H1 (cell line): ENCODE results near the gene CDK5RAP2. TPM values are rescaled to one million over a fixed set of nuclear protein-coding genes. Genes with fewer than 3 reads are reported as not detected.

Experiments
- CTCF ChIA-PET: fragments of 300-600 bp; sonication (Branson Sonifier 250); formaldehyde crosslinking; loops from one replicate; lab custom pipeline; 2021; ENCODE audit not compliant: partially characterized antibody; lab: Charles Lee
- POLR2A ChIA-PET: fragments of 300-600 bp; sonication (Branson Sonifier 250); formaldehyde crosslinking; loops from one replicate; lab custom pipeline; 2021; ENCODE audit warnings: inconsistent platforms; ENCODE audit not compliant: partially characterized antibody; lab: Charles Lee
- DNase-seq, 2 experiments: peaks; one replicate each; pipeline versions ENCODE4 v3.0.0 to v3.0.0-alpha.2; 2010 to 2022; ENCODE audit warnings: low spot score in 2 of 2, low read depth in 1 of 2, mixed read lengths in 1 of 2
- FAIRE-seq: peaks from 2 replicates; lab custom pipeline; 2011; peaks lifted over from hg19 to GRCh38; lab: Jason Lieb, UNC
- H2AFZ ChIP-seq: 2 replicates; pipeline ENCODE4 v1.8.1; 2012; ENCODE audit warnings: low read length, inconsistent platforms
- H2AK5ac ChIP-seq: 2 replicates; pipeline ENCODE4 v1.6.1; 2013; ENCODE audit warnings: low read depth, low read length
- H2BK120ac ChIP-seq: replicated peaks from 2 replicates; pipeline ENCODE3; 2013; ENCODE audit warnings: low read depth, low read length, inconsistent platforms
- H2BK12ac ChIP-seq: 2 replicates; pipeline ENCODE4 v1.6.1; 2013; ENCODE audit warnings: low read depth, low read length
- H2BK15ac ChIP-seq: 2 replicates; pipeline ENCODE4 v1.6.1; 2013; ENCODE audit warnings: low read length
- H2BK20ac ChIP-seq: 2 replicates; pipeline ENCODE4 v1.6.1; 2013; ENCODE audit warnings: low read length
- H2BK5ac ChIP-seq: 2 replicates; pipeline ENCODE4 v1.6.1; 2013; ENCODE audit warnings: low read depth, low read length
- H3K14ac ChIP-seq: 2 replicates; pipeline ENCODE4 v1.6.1; 2013; ENCODE audit warnings: inconsistent platforms; ENCODE audit not compliant: insufficient read length
- H3K18ac ChIP-seq: 2 replicates; pipeline ENCODE4 v1.6.1; 2013; ENCODE audit warnings: low read length; ENCODE audit errors: extremely low read depth
- H3K23ac ChIP-seq: 2 replicates; pipeline ENCODE4 v1.6.1; 2013; ENCODE audit warnings: inconsistent platforms; ENCODE audit not compliant: insufficient read length
- H3K23me2 ChIP-seq: 2 replicates; pipeline ENCODE4 v1.6.1; 2013; ENCODE audit warnings: low read depth, low read length
- H3K27ac ChIP-seq: 2 replicates; pipeline ENCODE4 v1.6.1; 2011; ENCODE audit warnings: low read depth, low read length, inconsistent platforms
- H3K27me3 ChIP-seq, 4 experiments: replicated peaks in 1 of 4; 1 replicate in 1 of 4; 2 replicates in 3 of 4; pipeline versions ENCODE4 v1.6.1 to v1.8.1; 2011 to 2013; ENCODE audit warnings: low read length in 3 of 4, mild to moderate bottlenecking in 3 of 4, inconsistent platforms in 2 of 4, mixed read lengths in 2 of 4, moderate library complexity in 1 of 4; ENCODE audit not compliant: control insufficient read depth in 3 of 4, insufficient read depth in 3 of 4; ENCODE audit errors: extremely low read depth in 1 of 4
- H3K36me3 ChIP-seq, 4 experiments: 2 replicates each; pipeline versions ENCODE4 v1.6.1 to v1.8.1; 2011 to 2013; ENCODE audit warnings: mild to moderate bottlenecking in 4 of 4, low read length in 3 of 4, moderate library complexity in 2 of 4, control low read depth in 1 of 4, inconsistent platforms in 1 of 4; ENCODE audit not compliant: insufficient read depth in 4 of 4, control insufficient read depth in 2 of 4
- H3K4ac ChIP-seq: replicated peaks from 2 replicates; pipeline ENCODE3; 2013; ENCODE audit warnings: low read length, low read depth, mixed read lengths, inconsistent platforms; ENCODE audit not compliant: insufficient read length
- H3K4me1 ChIP-seq, 4 experiments: replicated peaks in 1 of 4; 1 replicate in 1 of 4; 2 replicates in 3 of 4; pipeline versions ENCODE4 v1.6.1 to v1.8.1; 2011 to 2013; ENCODE audit warnings: low read length in 3 of 4, inconsistent platforms in 2 of 4, mixed read lengths in 1 of 4; ENCODE audit not compliant: insufficient read depth in 4 of 4, control insufficient read depth in 3 of 4
- H3K4me2 ChIP-seq, 2 experiments: 2 replicates each; pipeline versions ENCODE4 v1.6.1 to v1.8.1; 2011 to 2013; ENCODE audit warnings: low read depth in 2 of 2, low read length in 2 of 2, control low read depth in 1 of 2, inconsistent platforms in 1 of 2, mild to moderate bottlenecking in 1 of 2; ENCODE audit not compliant: insufficient read depth in 1 of 2
- H3K4me3 ChIP-seq, 4 experiments: fragments of 200-600, 300-600 bp in 1 of 4; sonication (generic), shearing (Covaris generic), sonication (Bioruptor Twin) in 1 of 4; 2 replicates each; pipeline versions ENCODE4 v1.5.1 to v1.8.1; 2011 to 2016; ENCODE audit warnings: low read length in 4 of 4, low read depth in 3 of 4, control low read depth in 2 of 4, inconsistent platforms in 2 of 4, mild to moderate bottlenecking in 2 of 4, mixed read lengths in 1 of 4, moderate library complexity in 1 of 4; ENCODE audit not compliant: insufficient read depth in 2 of 4; ENCODE audit errors: extremely low read depth in 1 of 4
- H3K56ac ChIP-seq: replicated peaks from 2 replicates; pipeline ENCODE3; 2013; ENCODE audit warnings: low read depth, mild to moderate bottlenecking, mixed read lengths, low read length, inconsistent platforms; ENCODE audit not compliant: insufficient read length
- H3K79me1 ChIP-seq: 2 replicates; pipeline ENCODE4 v1.6.1; 2013; ENCODE audit warnings: low read depth, low read length, control low read depth
- H3K79me2 ChIP-seq, 2 experiments: 2 replicates each; pipeline versions ENCODE4 v1.6.1 to v1.8.1; 2012 to 2013; ENCODE audit warnings: low read length in 2 of 2, mild to moderate bottlenecking in 2 of 2, inconsistent platforms in 1 of 2; ENCODE audit not compliant: insufficient read depth in 2 of 2, control insufficient read depth in 1 of 2
- H3K9ac ChIP-seq, 4 experiments: replicated peaks in 1 of 4; 1 replicate in 1 of 4; 2 replicates in 3 of 4; pipeline versions ENCODE4 v1.6.1 to v1.8.1; 2011 to 2013; ENCODE audit warnings: low read depth in 3 of 4, low read length in 3 of 4, control low read depth in 2 of 4, mild to moderate bottlenecking in 2 of 4, moderate library complexity in 2 of 4, inconsistent platforms in 1 of 4; ENCODE audit errors: extremely low read depth in 1 of 4
- H3K9me3 ChIP-seq, 2 experiments: 2 replicates each; pipeline versions ENCODE4 v1.6.1 to v1.8.1; 2012 to 2013; ENCODE audit warnings: mild to moderate bottlenecking in 2 of 2, moderate library complexity in 2 of 2, control low read depth in 1 of 2, inconsistent platforms in 1 of 2, low read depth in 1 of 2, low read length in 1 of 2, mixed read lengths in 1 of 2; ENCODE audit not compliant: insufficient read depth in 2 of 2
- H4K20me1 ChIP-seq, 2 experiments: replicated peaks in 1 of 2; 2 replicates each; pipeline versions ENCODE3 to v1.8.1; 2011 to 2013; ENCODE audit warnings: inconsistent platforms in 2 of 2, low read length in 2 of 2, mild to moderate bottlenecking in 1 of 2; ENCODE audit not compliant: insufficient read depth in 2 of 2, control insufficient read depth in 1 of 2
- H4K5ac ChIP-seq: 2 replicates; pipeline ENCODE4 v1.6.1; 2013; ENCODE audit warnings: low read length, low read depth, mixed read lengths, inconsistent platforms; ENCODE audit not compliant: insufficient read length
- H4K8ac ChIP-seq: 2 replicates; pipeline ENCODE4 v1.8.0; 2013; ENCODE audit warnings: mild to moderate bottlenecking, moderate library complexity, low read length, inconsistent platforms; ENCODE audit not compliant: insufficient read depth; ENCODE audit errors: extremely low read depth
- H4K91ac ChIP-seq: replicated peaks from 2 replicates; pipeline ENCODE3; 2013; ENCODE audit warnings: low read length, mixed read lengths, inconsistent platforms; ENCODE audit not compliant: insufficient read length
- ASH2L ChIP-seq: fragments of 200-600, 300-600 bp; sonication (generic); IDR thresholded peaks from one replicate; pipeline ENCODE4 v1.7.1; 2017; ENCODE audit warnings: low read length
- BRCA1 ChIP-seq: IDR thresholded peaks from 2 replicates; pipeline ENCODE4 v1.6.1; 2012; ENCODE audit warnings: low read depth, low read length, improper control_type of control experiment
- POLR2A ChIP-seq, 2 experiments: IDR thresholded peaks; 1 replicate in 1 of 2; 2 replicates in 1 of 2; pipeline ENCODE4 v1.6.1; 2011; ENCODE audit warnings: low read depth in 2 of 2, low read length in 2 of 2, mild to moderate bottlenecking in 2 of 2; ENCODE audit errors: control extremely low read depth in 1 of 2
- WGBS, 2 experiments: shearing (Covaris generic) in 1 of 2; methylation state at CpG; one replicate each; pipeline versions ENCODE4 v1.1.6 to v1.1.7; 2013 to 2015; ENCODE audit warnings: low lambda C conversion rate in 2 of 2, mixed read lengths in 2 of 2, inconsistent platforms in 1 of 2, low coverage in 1 of 2, missing lambda C conversion rate in 1 of 2; ENCODE audit not compliant: insufficient replicate concordance in 2 of 2, insufficient coverage in 1 of 2, insufficient read length in 1 of 2; ENCODE audit errors: extremely low coverage in 1 of 2, missing lambda C conversion rate in 1 of 2; 5-methylcytosine and 5-hydroxymethylcytosine counted together
- polyA plus RNA-seq, 7 experiments: library from polyadenylated mRNA; depleted of rRNA in 3 of 7; stranded (reverse) in 5 of 7; unstranded in 2 of 7; fragments of >200 nt in 5 of 7; fragments of 200-250 nt in 2 of 7; gene quantifications; 1 replicate in 5 of 7; 2 replicates in 1 of 7; 4 replicates in 1 of 7; pipeline versions ENCODE4 v1.2.1 to v1.2.3, GENCODE V29; 2011 to 2013; ENCODE audit warnings: missing spikeins in 2 of 7, mixed read lengths in 2 of 7
- total RNA-seq: library from RNA; stranded (reverse); fragmentation: NEBNext Ultra II Directional; extraction: Animal tissue kit (Norgen Biotek cat#: 25700); gene quantifications from 2 replicates; pipeline ENCODE4 v1.2.1, GENCODE V29; 2021

Gene CDK5RAP2
- total and polyA plus RNA-seq, 2 of the 8 experiments (the other 6 are each of a cell fraction or from before 2014, with no cell fraction given) = 19.8 to 49.4 TPM

DNA sequence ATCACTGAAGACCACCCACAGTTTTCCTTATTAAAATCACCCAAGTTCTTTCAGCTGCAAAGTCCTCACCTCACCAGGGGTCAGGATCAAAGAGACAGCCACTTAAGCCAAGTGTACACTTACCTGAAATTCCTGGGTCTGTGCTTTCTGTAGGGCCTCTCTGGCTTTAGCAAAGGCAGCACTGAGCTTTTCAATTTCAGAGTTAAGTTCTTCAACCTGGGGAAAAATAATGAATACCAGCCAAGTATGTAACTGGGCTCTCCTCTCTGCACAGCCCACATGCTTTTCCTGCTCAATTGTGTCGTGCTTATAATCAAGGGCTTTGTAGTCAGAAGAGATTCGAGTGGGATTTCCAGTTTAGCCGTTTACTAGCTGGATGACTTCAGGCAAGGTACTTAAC, 55.1 kb downstream of the CDK5RAP2 start:
- FAIRE-seq (no peak), DNase-seq (no peak)
- Histone ChIP-seq H3K4ac (no peak overlapping the region), H4K8ac (no peak overlapping the region), H3K4me3 (no peak overlapping the region), H2BK20ac (no peak overlapping the region), H2BK12ac (no peak overlapping the region), H3K36me3 (peaks cover 5 to 77% (median 40%) of the 10 kb centered on the region in 4 experiments), H3K56ac (no peak overlapping the region), H3K9me3 (no peaks in the 10 kb centered on the region), H3K27ac (no peak overlapping the region), H3K79me2 (no peaks in the 10 kb centered on the region), H4K5ac (no peak overlapping the region), H3K18ac (no peak overlapping the region), H2BK15ac (no peak overlapping the region), H2BK120ac (no peak overlapping the region), H3K9ac (no peak overlapping the region), H3K23ac (no peak overlapping the region), H3K14ac (no peak overlapping the region), H3K23me2 (no peaks in the 10 kb centered on the region; the same call in 1 of the 2 replicates), H3K4me1 (peaks cover 0 to 20% (median 15%) of the 10 kb centered on the region in 4 experiments; a peak in 6 of 7 replicates), H4K91ac (no peak overlapping the region), H2AFZ (no peak overlapping the region), H2AK5ac (no peak overlapping the region), H3K4me2 (no peak overlapping the region; a peak in 1 of 4 replicates), H2BK5ac (no peak overlapping the region), H4K20me1 (no peaks in the 10 kb centered on the region), H3K27me3 (no peaks in the 10 kb centered on the region), H3K79me1 (0 out of 2 replicates have a peak, but pooled peaks cover 3% of the 10 kb centered on the region)
- TF ChIP-seq POLR2A (IDR thresholded peaks at IDR 0.05; ENCODE audit: control extremely low read depth in 1 of 2, low read depth in 2 of 2, low read length in 2 of 2) (no peak), ASH2L (peak; percentile 20), BRCA1 (no peak)
- WGBS, 2 experiments = 77% methylated on average over 3 of the region's 3 CpGs; no CpG with 5 or more reads in 1 of the 2 experiments
- ChIA-PET POLR2A (interaction anchor here (0.8 kb wide), 1 partner anchor 20 kb away, joined by 3 read pairs; no protein-coding TSS in a partner anchor), CTCF (interaction anchor here (0.6 to 2.7 kb wide), 7 partner anchors 10 to 1712 kb away, joined by 3 to 11 read pairs (median 4); no protein-coding TSS in a partner anchor)
